Gastrocnemius medialis (tissue), 4 donors: Measurements from ENCODE around the gene MFSD6.

Experiments
- POLR2A ChIP-seq, 2 donors: fragments of 450-650 bp; IDR thresholded peaks; one replicate each; pipeline ENCODE4 v1.6.1; 2017; ENCODE audit warnings: antibody characterized with exemption in 2 of 2, mild to moderate bottlenecking in 2 of 2, moderate library complexity in 2 of 2
- TF ChIP-seq, protein P1 (sequence below), 5 experiments: fragments of 450-650 bp in 3 of 5; fragments of 200-600 bp in 2 of 5; sonication (generic) in 2 of 5; IDR thresholded peaks in 4 of 5; conservative IDR thresholded peaks in 1 of 5; 1 replicate in 4 of 5; 2 replicates in 1 of 5; pipeline ENCODE4 v1.5.1; 2016 to 2019; ENCODE audit warnings: antibody characterized with exemption in 5 of 5, mild to moderate bottlenecking in 3 of 5, moderate library complexity in 3 of 5

DNA sequence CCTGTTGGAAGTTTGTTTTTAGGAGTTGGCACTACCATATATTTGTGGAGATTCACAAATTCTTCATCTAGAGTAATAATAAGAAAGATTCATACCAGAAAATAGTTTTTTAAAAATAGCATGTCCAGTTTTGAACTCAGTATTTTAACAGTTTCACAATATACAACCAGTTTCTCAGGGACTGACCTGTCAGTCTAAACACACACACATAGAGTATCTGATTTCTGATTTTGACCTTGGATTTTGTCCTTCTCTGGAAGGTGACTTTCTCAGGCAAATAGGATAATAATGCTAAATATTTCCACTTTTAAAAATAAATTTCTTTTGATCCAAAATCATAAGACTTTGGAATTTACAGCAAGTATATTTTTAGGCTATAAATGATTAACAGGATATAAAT lies 32.0 kb downstream of the MFSD6 start:
- TF ChIP-seq POLR2A (IDR thresholded peaks at IDR 0.05), result no peak
- TF ChIP-seq, protein P1, sequence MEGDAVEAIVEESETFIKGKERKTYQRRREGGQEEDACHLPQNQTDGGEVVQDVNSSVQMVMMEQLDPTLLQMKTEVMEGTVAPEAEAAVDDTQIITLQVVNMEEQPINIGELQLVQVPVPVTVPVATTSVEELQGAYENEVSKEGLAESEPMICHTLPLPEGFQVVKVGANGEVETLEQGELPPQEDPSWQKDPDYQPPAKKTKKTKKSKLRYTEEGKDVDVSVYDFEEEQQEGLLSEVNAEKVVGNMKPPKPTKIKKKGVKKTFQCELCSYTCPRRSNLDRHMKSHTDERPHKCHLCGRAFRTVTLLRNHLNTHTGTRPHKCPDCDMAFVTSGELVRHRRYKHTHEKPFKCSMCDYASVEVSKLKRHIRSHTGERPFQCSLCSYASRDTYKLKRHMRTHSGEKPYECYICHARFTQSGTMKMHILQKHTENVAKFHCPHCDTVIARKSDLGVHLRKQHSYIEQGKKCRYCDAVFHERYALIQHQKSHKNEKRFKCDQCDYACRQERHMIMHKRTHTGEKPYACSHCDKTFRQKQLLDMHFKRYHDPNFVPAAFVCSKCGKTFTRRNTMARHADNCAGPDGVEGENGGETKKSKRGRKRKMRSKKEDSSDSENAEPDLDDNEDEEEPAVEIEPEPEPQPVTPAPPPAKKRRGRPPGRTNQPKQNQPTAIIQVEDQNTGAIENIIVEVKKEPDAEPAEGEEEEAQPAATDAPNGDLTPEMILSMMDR (IDR thresholded peaks at IDR 0.05 in 4 of 5, conservative IDR thresholded peaks at IDR 0.05 in 1 of 5), result no peak
